IPS-NIHi11 (cell line): ENCODE data around the gene PLXNB2.

ENCODE experiments used
- DNase-seq: peaks from one replicate; pipeline ENCODE4 v3.0.0; 2012; ENCODE audit warnings: mixed read lengths, low spot score

Gene PLXNB2

GRCh38 chr22:50297510-50298265 lies 9.8 kb downstream of the PLXNB2 start:
- no peak for DNase-seq

GRCh38 chr22:50296658-50297490 lies 10.6 kb downstream of the PLXNB2 start:
- DNase-seq, result no peak

- no peak for DNase-seq
Observed at GRCh38 chr22:50294319-50294656, 13.2 kb downstream of the PLXNB2 start.

GRCh38 chr22:50293441-50294318 lies 13.8 kb downstream of the PLXNB2 start:
- peak; percentile 95 for DNase-seq

- DNase-seq, result no peak
Observed at GRCh38 chr22:50292643-50293440, 14.6 kb downstream of the PLXNB2 start.

GRCh38 chr22:50289942-50290630 lies 17.4 kb downstream of the PLXNB2 start:
- no peak for DNase-seq

- DNase-seq, result no peak
Observed at GRCh38 chr22:50289151-50289941, 18.1 kb downstream of the PLXNB2 start.

- no peak for DNase-seq
Observed at GRCh38 chr22:50287731-50288130, 19.7 kb downstream of the PLXNB2 start.

GRCh38 chr22:50286701-50287318 lies 20.6 kb downstream of the PLXNB2 start:
- no peak for DNase-seq

GRCh38 chr22:50286275-50286674 lies 21.2 kb downstream of the PLXNB2 start:
- DNase-seq, result no peak

GRCh38 chr22:50285568-50286229 lies 21.7 kb downstream of the PLXNB2 start:
- DNase-seq, result no peak

GRCh38 chr22:50284479-50284878 lies 23.0 kb downstream of the PLXNB2 start:
- no peak for DNase-seq

- no peak for DNase-seq
Observed at GRCh38 chr22:50283821-50284220, 23.6 kb downstream of the PLXNB2 start.

- DNase-seq, result peak; percentile 63
Observed at GRCh38 chr22:50282361-50283155, 24.9 kb downstream of the PLXNB2 start.

GRCh38 chr22:50281957-50282356 lies 25.5 kb downstream of the PLXNB2 start:
- no peak for DNase-seq

GRCh38 chr22:50281384-50281760 lies 26.1 kb downstream of the PLXNB2 start:
- no peak for DNase-seq

GRCh38 chr22:50280708-50281383 lies 26.6 kb downstream of the PLXNB2 start:
- DNase-seq, result no peak
